K562 (cell line): ENCODE measurements around the gene SORCS2. TPM values are rescaled to one million over a fixed set of nuclear protein-coding genes. Genes with fewer than 3 reads are reported as not detected.

Experiments
- ATAC-seq: fragments of 200-7000 bp; cut with Tn5 transposase; 3 replicates; pipeline ENCODE4 v1.9.1; 2020; ENCODE audit warnings: moderate library complexity
- BruUV-seq: library from RNA; stranded (reverse); fragments of 400-500 nt; replicated peaks from 2 replicates; lab custom pipeline; 2021; lab: Mats Ljungman, UMichigan
- CTCF ChIA-PET: fragments of 300-600 bp; formaldehyde crosslinking; extraction: SDS; loops from one replicate; lab custom pipeline; 2021; ENCODE audit warnings: low intra/inter-chr PET ratio; lab: Yijun Ruan, JAX
- POLR2A ChIA-PET: fragments of 300-600, 350-650 bp; sonication (Branson Sonifier 250); formaldehyde crosslinking; extraction: SDS; loops from one replicate; lab custom pipeline; 2021; ENCODE audit warnings: antibody characterized with exemption, inconsistent platforms; lab: Yijun Ruan, JAX
- DNase-seq, 4 experiments: peaks; one replicate each; pipeline versions ENCODE4 v3.0.0 to v3.0.0-alpha.2; 2011 to 2018; ENCODE audit warnings: low spot score in 3 of 4, mixed read lengths in 3 of 4; ENCODE audit errors: extremely low read depth in 1 of 4
- FAIRE-seq: peaks from 2 replicates; lab custom pipeline; 2011; peaks lifted over from hg19 to GRCh38; lab: Jason Lieb, UNC
- H2AFZ ChIP-seq: 2 replicates; pipeline ENCODE4 v1.6.0; 2011; ENCODE audit warnings: low read depth, low read length, control low read depth, inconsistent platforms
- H3K27ac ChIP-seq: fragments of 200-600 bp; 3 replicates; pipeline ENCODE4 v1.8.0; 2011; ENCODE audit warnings: low read depth, mild to moderate bottlenecking, control low read depth, inconsistent platforms, low read length, moderate library complexity, mixed read lengths; ENCODE audit errors: extremely low read depth
- H3K27me3 ChIP-seq, 2 experiments: fragments of 300-600 bp in 1 of 2; 2 replicates in 1 of 2; 3 replicates in 1 of 2; pipeline versions ENCODE4 v1.6.0 to v1.8.0; 2011; ENCODE audit warnings: inconsistent platforms in 2 of 2, low read length in 2 of 2, mild to moderate bottlenecking in 1 of 2, mixed read lengths in 1 of 2, moderate library complexity in 1 of 2; ENCODE audit not compliant: control insufficient read depth in 2 of 2, insufficient read depth in 2 of 2
- H3K36me3 ChIP-seq: fragments of 300-600 bp; 3 replicates; pipeline ENCODE4 v1.8.0; 2011; ENCODE audit warnings: mild to moderate bottlenecking, low read length, inconsistent platforms; ENCODE audit not compliant: control insufficient read depth, insufficient read depth
- H3K4me1 ChIP-seq, 2 experiments: fragments of 200-600 bp in 1 of 2; replicated peaks in 1 of 2; 2 replicates in 1 of 2; 3 replicates in 1 of 2; pipeline versions ENCODE4 v1.5.1 to v1.8.0; 2011; ENCODE audit warnings: inconsistent platforms in 2 of 2, low read length in 2 of 2, mild to moderate bottlenecking in 1 of 2, mixed read lengths in 1 of 2, moderate library complexity in 1 of 2; ENCODE audit not compliant: control insufficient read depth in 2 of 2, insufficient read depth in 2 of 2
- H3K4me2 ChIP-seq: 2 replicates; pipeline ENCODE4 v1.6.1; 2011; ENCODE audit warnings: low read length, control low read depth, inconsistent platforms, mixed read lengths; ENCODE audit not compliant: insufficient read depth
- H3K4me3 ChIP-seq: fragments of 200-600 bp; sonication (generic), shearing (Covaris generic); 2 replicates; pipeline ENCODE4 v1.5.1; 2016; ENCODE audit warnings: control low read depth, inconsistent platforms
- H3K79me2 ChIP-seq: fragments of 200-600 bp; 3 replicates; pipeline ENCODE4 v1.8.0; 2011; ENCODE audit warnings: low read length, inconsistent platforms; ENCODE audit not compliant: control insufficient read depth, insufficient read depth
- H3K9ac ChIP-seq, 2 experiments: 2 replicates each; pipeline versions ENCODE4 v1.6.0 to v1.6.1; 2011; ENCODE audit warnings: low read depth in 2 of 2, low read length in 2 of 2, control low read depth in 1 of 2, inconsistent platforms in 1 of 2, mild to moderate bottlenecking in 1 of 2, mixed read lengths in 1 of 2; ENCODE audit not compliant: insufficient read depth in 1 of 2
- H3K9me1 ChIP-seq: one replicate; pipeline ENCODE4 v1.6.0; 2011; ENCODE audit warnings: inconsistent platforms, mild to moderate bottlenecking, low read length, moderate library complexity; ENCODE audit not compliant: control insufficient read depth, insufficient read depth
- H3K9me3 ChIP-seq: replicated peaks from 2 replicates; pipeline ENCODE4 v1.5.1; 2011; ENCODE audit warnings: low read depth, low read length, inconsistent platforms; ENCODE audit not compliant: control insufficient read depth, insufficient read depth
- H4K20me1 ChIP-seq: replicated peaks from 2 replicates; pipeline ENCODE4 v1.6.1; 2011; ENCODE audit warnings: low read length, inconsistent platforms, mixed read lengths; ENCODE audit not compliant: control insufficient read depth, insufficient read depth
- CEBPG ChIP-seq, 3 experiments: fragments of 200-800 bp in 1 of 3; sonication (Bioruptor generic) in 1 of 3; sonication (generic) in 1 of 3; formaldehyde crosslinking in 1 of 3; IDR thresholded peaks in 2 of 3; conservative IDR thresholded peaks in 1 of 3; 2 replicates each; pipeline versions ENCODE4 v1.6.1 to v1.8.0; 2016 to 2022; ENCODE audit warnings: missing compliant biosample characterization in 2 of 3, missing genetic modification characterization in 2 of 3, mild to moderate bottlenecking in 1 of 3, missing genetic modification reagents in 1 of 3
- ELF4 ChIP-seq: fragments of 450-650 bp; formaldehyde crosslinking; IDR thresholded peaks from 2 replicates; pipeline ENCODE4 v1.4.0; 2022; ENCODE audit warnings: missing genetic modification characterization
- GABPB2 ChIP-seq: fragments of 250-450 bp; sonication (Bioruptor Pico); conservative IDR thresholded peaks from 2 replicates; pipeline ENCODE4 v1.5.1; 2021; ENCODE audit warnings: mild to moderate bottlenecking
- GTF2E2 ChIP-seq: fragments of 200-800 bp; sonication (Bioruptor generic); IDR thresholded peaks from 2 replicates; pipeline ENCODE4 v1.6.1; 2016; ENCODE audit warnings: missing genetic modification characterization, missing compliant biosample characterization
- JUNB ChIP-seq: fragments of 450-650 bp; formaldehyde crosslinking; conservative IDR thresholded peaks from 2 replicates; pipeline ENCODE4 v1.4.0; 2020; ENCODE audit warnings: mild to moderate bottlenecking
- MCM2 ChIP-seq: fragments of 450-650 bp; IDR thresholded peaks from 2 replicates; pipeline ENCODE4 v1.6.1; 2017; ENCODE audit warnings: low read depth, mild to moderate bottlenecking
- MCM3 ChIP-seq: fragments of 450-650 bp; IDR thresholded peaks from 2 replicates; pipeline ENCODE4 v1.6.1; 2016
- ZBTB17 ChIP-seq: fragments of 450-650 bp; formaldehyde crosslinking; IDR thresholded peaks from 2 replicates; pipeline ENCODE4 v1.4.0; 2020; ENCODE audit warnings: mild to moderate bottlenecking
- ZNF232 ChIP-seq: sonication (generic); formaldehyde crosslinking; IDR thresholded peaks from 2 replicates; pipeline ENCODE4 v1.8.0; 2022; ENCODE audit warnings: mild to moderate bottlenecking, missing genetic modification reagents
- WGBS: fragments of 100-300 bp; shearing (Covaris generic); methylation state at CpG from one replicate; pipeline ENCODE4 v1.1.6; 2016; ENCODE audit warnings: low coverage, mixed read lengths; ENCODE audit not compliant: insufficient coverage; ENCODE audit errors: missing lambda C conversion rate; 5-methylcytosine and 5-hydroxymethylcytosine counted together
- in situ Hi-C: fragments of 300-500 bp; cut with MboI; formaldehyde crosslinking; loops from 4 replicates; pipeline ENCODE4 v1.15.0; 2018; ENCODE audit warnings: inconsistent platforms, mixed read lengths
- intact Hi-C: fragments of 100-400 bp; cut with micrococcal nuclease; formaldehyde crosslinking; loops from 2 replicates; pipeline ENCODE4 v1.14.2; 2022
- polyA plus RNA-seq, 8 experiments: library from polyadenylated mRNA; depleted of rRNA in 4 of 8; stranded (reverse) in 5 of 8; unstranded in 3 of 8; fragments of >200 nt; fragmentation: Nextera tagmentation in 2 of 8; fragmentation: Illumina TruSeq in 1 of 8; extraction: Ambion mirVana in 2 of 8; extraction: Trizol in 1 of 8; gene quantifications; 2 replicates each; pipeline versions ENCODE4 v1.2.1 to v1.2.3, GENCODE V29; 2011 to 2014; ENCODE audit warnings: inconsistent platforms in 1 of 8, missing spikeins in 1 of 8
- total RNA-seq, 7 experiments: library from RNA; depleted of rRNA in 6 of 7; stranded (reverse); fragments of >200 nt in 6 of 7; fragmentation: Illumina TruSeq in 2 of 7; extraction: Trizol in 2 of 7; gene quantifications; 2 replicates each; pipeline versions ENCODE4 v1.2.1 to v1.2.3, GENCODE V29; 2011 to 2021; ENCODE audit warnings: low replicate concordance in 1 of 7
- TF ChIP-seq, protein P1 (sequence below): fragments of 450-650 bp; formaldehyde crosslinking; IDR thresholded peaks from 2 replicates; pipeline ENCODE4 v1.4.0; 2020; ENCODE audit warnings: mild to moderate bottlenecking, mixed read lengths

The SORCS2 gene
- total and polyA plus RNA-seq, 9 of the 15 experiments (the other 6 are each of a cell fraction or from before 2014, with no cell fraction given) = not detected

DNA sequence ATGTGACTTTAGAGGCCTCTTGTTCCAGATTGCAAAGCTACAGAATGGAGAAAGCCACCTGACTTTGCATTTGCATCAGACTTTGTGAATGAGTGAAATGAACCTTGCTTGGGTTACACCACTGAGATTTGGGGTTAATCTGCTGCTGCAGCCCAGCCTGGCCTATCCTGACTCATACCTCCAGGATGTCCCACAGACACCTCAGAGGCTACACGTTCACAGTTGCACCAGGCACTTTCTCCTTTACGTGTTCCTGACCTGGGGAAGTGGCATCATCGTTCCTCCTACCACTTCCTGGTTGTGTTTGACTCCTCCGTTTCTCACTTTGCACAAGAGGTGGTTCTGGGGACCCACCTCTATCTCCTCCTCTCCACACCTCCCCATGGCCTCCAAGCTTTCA is 9.2 kb upstream of the SORCS2 start (continued):
- no peak for TF ChIP-seq CEBPG (CRISPR knock-in tag; IDR thresholded peaks at IDR 0.05)
- no peak for TF ChIP-seq CEBPG (tag; conservative IDR thresholded peaks at IDR 0.05 in 1 of 2, IDR thresholded peaks at IDR 0.05 in 1 of 2)
- no peak for TF ChIP-seq ZNF232 (CRISPR knock-in tag)
- no peak for TF ChIP-seq JUNB (CRISPR knock-in tag)

DNA sequence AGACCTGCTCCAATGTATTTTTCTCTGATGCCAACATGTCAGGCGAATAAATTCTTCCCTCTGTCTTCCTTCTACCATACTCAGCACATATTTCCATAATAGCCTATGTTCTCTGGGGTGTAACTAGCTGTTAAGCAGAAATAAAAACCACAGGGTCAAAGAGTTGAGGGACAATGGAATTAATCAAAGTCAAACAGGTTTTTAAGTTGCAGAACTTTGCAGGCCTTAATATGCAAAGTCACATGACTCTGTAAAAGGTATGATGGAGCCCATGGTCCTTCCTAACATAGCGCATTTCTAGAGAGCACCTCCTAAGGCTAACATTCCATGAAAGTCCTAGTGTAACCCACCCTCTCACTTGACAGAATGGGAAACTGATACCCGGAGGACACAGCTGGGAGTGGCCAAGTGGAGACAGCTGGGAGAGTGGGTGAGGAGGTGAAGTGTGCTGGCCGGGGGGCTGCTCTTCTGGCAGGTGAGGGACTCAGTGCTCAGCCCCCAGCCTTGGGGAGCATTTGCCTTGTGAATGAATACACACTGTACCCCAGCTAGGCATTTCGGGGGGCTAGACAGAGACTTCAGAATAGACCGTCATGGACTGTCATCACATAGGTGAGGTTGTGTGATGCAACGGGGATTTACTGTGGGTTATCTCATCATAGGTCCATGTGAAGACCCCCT is 8.4 kb upstream of the SORCS2 start:
- Histone ChIP-seq H3K4me1 (no peaks in the 10 kb centered on the region), H3K79me2 (no peaks in the 10 kb centered on the region), H3K4me3 (no peak overlapping the region), H2AFZ (no peak overlapping the region), H3K36me3 (no peaks in the 10 kb centered on the region), H3K9me3 (no peaks in the 10 kb centered on the region; the same call in 1 of the 2 replicates), H3K4me2 (no peak overlapping the region), H3K9ac (no peak overlapping the region), H3K9me1 (no peaks in the 10 kb centered on the region), H4K20me1 (no peaks in the 10 kb centered on the region), H3K27ac (no peak overlapping the region), H3K27me3 (peaks cover 11 to 29% of the 10 kb centered on the region in 2 experiments; a peak in 4 of 5 replicates)
- TF ChIP-seq GTF2E2 (tag) = no peak
- no peak for TF ChIP-seq ELF4 (CRISPR knock-in tag)
- TF ChIP-seq ZBTB17 (CRISPR knock-in tag) = no peak
- no peak for TF ChIP-seq MCM2
- no peak for TF ChIP-seq GABPB2 (CRISPR knock-in tag)
- no peak for TF ChIP-seq MCM3
- TF ChIP-seq, protein P1, sequence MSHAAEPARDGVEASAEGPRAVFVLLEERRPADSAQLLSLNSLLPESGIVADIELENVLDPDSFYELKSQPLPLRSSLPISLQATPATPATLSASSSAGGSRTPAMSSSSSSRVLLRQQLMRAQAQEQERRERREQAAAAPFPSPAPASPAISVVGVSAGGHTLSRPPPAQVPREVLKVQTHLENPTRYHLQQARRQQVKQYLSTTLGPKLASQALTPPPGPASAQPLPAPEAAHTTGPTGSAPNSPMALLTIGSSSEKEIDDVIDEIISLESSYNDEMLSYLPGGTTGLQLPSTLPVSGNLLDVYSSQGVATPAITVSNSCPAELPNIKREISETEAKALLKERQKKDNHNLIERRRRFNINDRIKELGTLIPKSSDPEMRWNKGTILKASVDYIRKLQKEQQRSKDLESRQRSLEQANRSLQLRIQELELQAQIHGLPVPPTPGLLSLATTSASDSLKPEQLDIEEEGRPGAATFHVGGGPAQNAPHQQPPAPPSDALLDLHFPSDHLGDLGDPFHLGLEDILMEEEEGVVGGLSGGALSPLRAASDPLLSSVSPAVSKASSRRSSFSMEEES (CRISPR knock-in tag) = peak; percentile 70
- no peak for DNase-seq
- BruUV-seq = no TSS peak
- in situ Hi-C loops = no loop called here
- POLR2A ChIA-PET = interaction anchor here (0.6 kb wide), 2 partner anchors 250 to 845 kb away, joined by 3 to 4 read pairs; no protein-coding TSS in a partner anchor
- intact Hi-C loops = no loop called here
- 0% methylated on average over 6 of the region's 7 CpGs for WGBS
- CTCF ChIA-PET = no interaction called here
- FAIRE-seq = no peak
- ATAC-seq = no peak
